AG04450 (cell line): Measurements from ENCODE around the gene ASB10. TPM values are rescaled to one million over a fixed set of nuclear protein-coding genes. Genes with fewer than 3 reads are reported as not detected.

Experiments
- CTCF ChIA-PET: fragments of 300-600, 350-600 bp; formaldehyde crosslinking; extraction: SDS; loops from one replicate; lab custom pipeline; 2022; ENCODE audit warnings: antibody characterized with exemption, inconsistent platforms; lab: Charles Lee
- POLR2A ChIA-PET: fragments of 350-600 bp; formaldehyde crosslinking; extraction: SDS; loops from one replicate; lab custom pipeline; 2021; ENCODE audit warnings: antibody characterized with exemption, inconsistent platforms; lab: Yijun Ruan, JAX
- DNase-seq: peaks from one replicate; pipeline ENCODE4 v3.0.0-alpha.2; 2011; ENCODE audit warnings: low read depth, low spot score
- H3K27ac ChIP-seq: one replicate; pipeline ENCODE4 v1.5.1; 2012; ENCODE audit warnings: low read depth, low read length, control low read depth
- H3K27me3 ChIP-seq: one replicate; pipeline ENCODE4 v1.6.0; 2012; ENCODE audit warnings: low read length; ENCODE audit not compliant: control insufficient read depth, insufficient read depth
- H3K4me3 ChIP-seq: 2 replicates; pipeline ENCODE4 v1.5.1; 2011; ENCODE audit warnings: mild to moderate bottlenecking, low read depth, low read length, control low read depth
- H3K9me3 ChIP-seq: 2 replicates; pipeline ENCODE4 v1.5.1; 2012; ENCODE audit warnings: low read length; ENCODE audit not compliant: control insufficient read depth, insufficient read depth
- polyA plus RNA-seq: library from polyadenylated mRNA; depleted of rRNA; stranded (reverse); fragments of >200 nt; gene quantifications from 2 replicates; pipeline ENCODE4 v1.2.3, GENCODE V29; 2011
- TF ChIP-seq, protein P1 (sequence below): IDR thresholded peaks from 2 replicates; pipeline ENCODE4 v1.5.1; 2011; ENCODE audit warnings: low read depth, low read length, control low read depth, inconsistent platforms

Gene ASB10
- polyA plus RNA-seq, 1 experiment = not detected

GRCh38 chr7:151185762-151186639 is 1.0 kb downstream of the ASB10 start:
- no peaks in the 10 kb centered on the region; the same call in 1 of the 2 replicates for H3K9me3 ChIP-seq
- peaks cover 45% of the 10 kb centered on the region for H3K27me3 ChIP-seq
- no peak for DNase-seq
- H3K4me3 ChIP-seq = no peak overlapping the region
- ChIA-PET CTCF (no interaction called here), POLR2A (no interaction called here)
- no peak overlapping the region for H3K27ac ChIP-seq
- TF ChIP-seq, protein P1, sequence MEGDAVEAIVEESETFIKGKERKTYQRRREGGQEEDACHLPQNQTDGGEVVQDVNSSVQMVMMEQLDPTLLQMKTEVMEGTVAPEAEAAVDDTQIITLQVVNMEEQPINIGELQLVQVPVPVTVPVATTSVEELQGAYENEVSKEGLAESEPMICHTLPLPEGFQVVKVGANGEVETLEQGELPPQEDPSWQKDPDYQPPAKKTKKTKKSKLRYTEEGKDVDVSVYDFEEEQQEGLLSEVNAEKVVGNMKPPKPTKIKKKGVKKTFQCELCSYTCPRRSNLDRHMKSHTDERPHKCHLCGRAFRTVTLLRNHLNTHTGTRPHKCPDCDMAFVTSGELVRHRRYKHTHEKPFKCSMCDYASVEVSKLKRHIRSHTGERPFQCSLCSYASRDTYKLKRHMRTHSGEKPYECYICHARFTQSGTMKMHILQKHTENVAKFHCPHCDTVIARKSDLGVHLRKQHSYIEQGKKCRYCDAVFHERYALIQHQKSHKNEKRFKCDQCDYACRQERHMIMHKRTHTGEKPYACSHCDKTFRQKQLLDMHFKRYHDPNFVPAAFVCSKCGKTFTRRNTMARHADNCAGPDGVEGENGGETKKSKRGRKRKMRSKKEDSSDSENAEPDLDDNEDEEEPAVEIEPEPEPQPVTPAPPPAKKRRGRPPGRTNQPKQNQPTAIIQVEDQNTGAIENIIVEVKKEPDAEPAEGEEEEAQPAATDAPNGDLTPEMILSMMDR = no peak

GRCh38 chr7:151181011-151181431 is 6.0 kb downstream of the ASB10 start:
- no peaks in the 10 kb centered on the region; the same call in 1 of the 2 replicates for H3K9me3 ChIP-seq
- TF ChIP-seq, protein P1 = no peak
- CTCF ChIA-PET = no interaction called here
- no peak overlapping the region for H3K4me3 ChIP-seq
- peaks cover 46% of the 10 kb centered on the region for H3K27me3 ChIP-seq
- DNase-seq = no peak
- POLR2A ChIA-PET = no interaction called here
- no peak overlapping the region for H3K27ac ChIP-seq

GRCh38 chr7:151179946-151180345 is 7.1 kb downstream of the ASB10 start:
- ChIA-PET CTCF (no interaction called here), POLR2A (no interaction called here)
- Histone ChIP-seq H3K9me3 (no peaks in the 10 kb centered on the region; the same call in 1 of the 2 replicates), H3K4me3 (no peak overlapping the region), H3K27me3 (peaks cover 47% of the 10 kb centered on the region), H3K27ac (no peak overlapping the region)
- DNase-seq = no peak
- TF ChIP-seq, protein P1 = no peak

DNA sequence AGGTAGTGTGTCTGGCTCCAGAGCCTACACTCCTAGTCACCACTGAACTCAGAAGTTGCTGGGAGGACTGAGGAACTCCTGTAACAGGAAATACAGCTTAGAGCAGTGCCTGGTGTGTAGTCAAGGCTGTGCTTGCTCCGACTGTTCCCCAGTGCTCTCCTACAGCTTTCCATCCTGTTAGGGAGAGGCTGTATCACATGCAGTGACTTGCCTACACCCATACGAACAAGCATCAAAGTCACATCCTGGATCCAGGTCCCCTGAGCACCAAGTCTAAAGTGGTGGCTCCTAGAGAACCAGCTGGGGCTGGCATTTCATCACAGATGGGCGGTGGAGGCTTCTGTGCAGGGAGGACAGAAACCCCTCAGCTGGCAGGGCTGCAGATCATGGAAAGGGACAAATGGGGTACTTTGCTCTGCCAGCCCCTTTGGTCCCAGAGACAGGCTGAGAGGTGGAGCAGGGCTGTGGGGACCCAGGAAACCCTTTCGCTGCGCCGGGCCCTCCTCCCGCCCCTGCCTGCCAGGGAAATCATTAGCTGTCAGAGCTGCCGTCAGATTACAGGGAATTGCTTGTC is 7.7 kb downstream of the ASB10 start:
- TF ChIP-seq, protein P1 = no peak
- peaks cover 47% of the 10 kb centered on the region for H3K27me3 ChIP-seq
- no peak overlapping the region for H3K4me3 ChIP-seq
- ChIA-PET POLR2A (no interaction called here), CTCF (no interaction called here)
- peaks cover 5% of the 10 kb centered on the region; the same call in 1 of the 2 replicates for H3K9me3 ChIP-seq
- no peak for DNase-seq
- no peak overlapping the region for H3K27ac ChIP-seq

DNA sequence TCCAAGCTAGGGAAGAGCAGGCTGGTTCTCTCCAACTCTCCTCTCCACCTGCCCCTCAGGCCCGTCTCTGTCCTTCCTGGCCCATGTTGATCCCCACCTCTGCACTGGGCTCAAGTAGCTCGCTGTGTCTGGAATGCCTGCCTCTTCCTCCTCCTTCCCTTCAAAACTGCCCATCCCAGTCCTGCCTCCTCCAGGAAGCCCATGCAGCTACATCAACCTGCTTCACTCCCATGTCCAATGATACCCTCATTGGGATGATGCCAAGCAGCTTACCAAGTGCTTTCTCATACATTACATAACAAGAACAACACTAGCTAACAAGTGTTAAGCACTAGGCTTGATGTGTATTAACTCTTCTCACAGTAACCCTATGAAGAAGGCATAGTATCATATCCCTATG is 8.2 kb downstream of the ASB10 start:
- ChIA-PET CTCF (no interaction called here), POLR2A (no interaction called here)
- TF ChIP-seq, protein P1 = no peak
- Histone ChIP-seq H3K27me3 (peaks cover 47% of the 10 kb centered on the region), H3K4me3 (no peak overlapping the region), H3K27ac (no peak overlapping the region), H3K9me3 (peaks cover 10% of the 10 kb centered on the region)
- no peak for DNase-seq
